RCC 7860 (cell line): ENCODE data around the gene AMMECR1.
"Not testable (repeated sequence)": the region's sequence is repeated elsewhere in the genome, so short reads cannot be mapped to it uniquely, and the experiment has no call there.

Source experiments
- DNase-seq: peaks from one replicate; pipeline ENCODE4 v3.0.0-alpha.2; 2015; ENCODE audit warnings: low spot score
- FAIRE-seq: peaks from 2 replicates; lab custom pipeline; 2012; peaks lifted over from hg19 to GRCh38; lab: Jason Lieb, UNC

AMMECR1 gene

DNA sequence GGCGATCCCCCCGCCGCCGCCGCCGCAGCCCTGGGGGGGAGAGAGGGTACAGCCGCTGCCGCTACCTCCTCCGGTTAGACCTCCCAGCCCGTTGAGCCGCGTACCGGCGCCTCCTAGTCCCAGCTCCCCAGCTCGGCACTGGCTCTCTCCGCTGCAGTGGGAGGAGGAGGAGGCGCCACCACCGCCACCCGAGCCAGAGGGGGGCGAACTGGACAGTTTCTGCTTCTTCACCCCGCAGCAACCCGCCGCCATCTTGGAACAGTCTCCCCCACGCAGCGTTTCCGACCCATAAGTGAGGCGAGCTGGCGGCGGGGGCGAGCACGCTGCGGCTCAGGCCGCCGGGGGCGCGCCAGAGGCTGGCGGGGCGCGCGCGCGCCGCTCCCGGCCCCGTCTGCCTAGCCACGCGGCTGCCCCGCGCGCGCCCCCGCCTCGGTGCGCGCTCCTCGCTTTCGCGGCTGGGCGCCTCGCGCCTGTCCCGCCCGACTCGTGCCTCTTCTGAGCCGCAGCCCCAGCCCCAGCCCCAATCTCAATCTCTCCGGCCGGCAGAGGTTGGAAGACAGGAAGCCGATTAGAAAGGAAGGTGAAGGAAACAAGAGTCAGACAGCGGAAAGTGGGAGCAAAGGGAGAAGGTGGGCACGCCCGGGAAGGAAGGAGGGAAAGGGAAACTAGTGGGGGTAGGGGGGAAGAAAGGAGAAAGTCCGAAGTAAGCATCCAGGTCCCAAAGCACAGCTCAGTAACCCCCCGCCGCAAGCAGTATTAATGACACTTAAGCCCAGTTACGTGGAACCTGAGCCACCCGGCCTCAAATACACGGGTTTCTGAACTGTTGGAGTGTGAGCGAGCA is at the start of gene AMMECR1:
Gene AMMECR1, minus strand, starts transcription at position 266 of the 844 bp plus-strand sequence. Its CDS starts 14 bp downstream, at position 252.
- peak; percentile 53 for DNase-seq
- FAIRE-seq: no peak

DNA sequence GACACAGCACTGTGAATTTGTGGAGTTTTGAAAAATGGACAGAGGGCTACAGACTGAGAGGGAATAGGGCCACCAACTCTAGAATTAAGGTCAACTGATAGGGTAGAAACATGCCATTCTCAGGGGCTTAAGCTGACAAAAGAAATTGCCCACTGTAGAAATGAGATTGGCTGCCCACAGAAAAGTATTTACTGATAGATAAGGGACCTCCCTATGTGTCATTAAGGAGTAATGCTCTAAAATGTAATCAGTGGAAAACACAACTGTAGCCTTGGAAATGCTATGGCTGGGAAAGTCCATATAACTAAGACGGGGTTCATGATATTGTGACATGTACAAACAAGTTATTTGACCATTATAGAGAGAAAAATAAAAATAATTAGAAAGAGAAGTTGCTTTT is 45.4 kb upstream of the AMMECR1 start:
- DNase-seq: no peak
- FAIRE-seq: no peak

DNA sequence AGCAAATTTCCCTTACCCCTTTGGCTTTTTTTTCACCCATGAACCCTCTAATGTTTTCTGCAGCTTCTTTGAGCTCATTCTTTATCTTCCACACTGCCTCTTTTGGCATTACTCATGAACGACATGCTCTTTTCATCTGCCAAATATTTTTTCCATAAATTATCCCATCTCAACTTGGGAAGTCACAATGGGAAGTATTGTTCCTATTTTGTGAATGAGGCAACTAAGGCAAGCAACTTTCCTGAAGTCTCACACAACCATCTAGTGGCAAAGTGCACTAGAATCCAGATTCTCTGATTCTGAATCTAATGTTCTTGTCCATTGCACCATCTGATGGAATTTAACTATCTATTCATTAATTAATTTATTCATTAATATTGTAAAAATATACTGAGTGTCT is 41.4 kb upstream of the AMMECR1 start:
- FAIRE-seq (no peak), DNase-seq (no peak)

DNA sequence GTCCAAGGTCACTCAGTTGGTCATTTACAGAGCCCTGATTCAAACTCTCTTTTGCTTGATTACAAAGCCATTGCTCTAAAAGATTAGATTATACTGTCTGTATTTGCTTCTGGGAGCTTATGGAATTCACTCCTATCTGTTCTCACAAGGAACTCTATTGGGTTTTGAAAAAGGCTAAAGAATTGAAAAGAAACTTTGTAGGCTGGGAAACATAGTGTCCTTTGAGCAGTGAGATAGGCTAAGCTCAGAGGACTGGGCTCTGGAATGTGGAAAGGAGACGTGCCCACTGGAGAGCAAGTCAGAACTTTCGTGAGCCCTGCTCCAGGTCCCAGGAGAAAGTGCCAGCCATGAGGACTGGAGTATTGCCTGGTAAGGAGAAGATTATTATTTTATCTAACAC is 40.7 kb upstream of the AMMECR1 start, which contains the start of gene RTL9:
Gene RTL9, plus strand, starts transcription at position 301 of the 400 bp plus-strand sequence. CDS start 91,770 bp downstream, outside the sequence.
- DNase-seq (no peak), FAIRE-seq (no peak)

DNA sequence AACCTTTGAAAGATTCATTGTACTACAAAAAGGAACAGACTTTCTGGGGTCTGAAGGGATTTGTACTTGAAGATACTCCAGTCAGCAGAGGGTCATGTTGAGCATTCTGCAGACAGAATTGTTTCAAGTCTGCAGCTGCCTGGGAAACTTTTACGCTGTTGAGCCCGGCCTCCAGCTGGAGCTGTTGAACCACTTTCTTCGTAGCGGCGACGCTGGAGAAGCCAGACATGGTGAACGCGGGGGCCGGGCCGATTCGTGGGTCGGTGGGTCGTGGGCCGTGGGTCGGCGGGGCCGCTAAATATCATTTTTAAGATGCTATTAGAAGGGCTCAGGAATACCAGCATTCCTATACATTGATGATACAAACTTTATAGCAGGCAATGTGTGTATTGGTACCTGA is 28.8 kb upstream of the AMMECR1 start:
- FAIRE-seq: no peak

DNA sequence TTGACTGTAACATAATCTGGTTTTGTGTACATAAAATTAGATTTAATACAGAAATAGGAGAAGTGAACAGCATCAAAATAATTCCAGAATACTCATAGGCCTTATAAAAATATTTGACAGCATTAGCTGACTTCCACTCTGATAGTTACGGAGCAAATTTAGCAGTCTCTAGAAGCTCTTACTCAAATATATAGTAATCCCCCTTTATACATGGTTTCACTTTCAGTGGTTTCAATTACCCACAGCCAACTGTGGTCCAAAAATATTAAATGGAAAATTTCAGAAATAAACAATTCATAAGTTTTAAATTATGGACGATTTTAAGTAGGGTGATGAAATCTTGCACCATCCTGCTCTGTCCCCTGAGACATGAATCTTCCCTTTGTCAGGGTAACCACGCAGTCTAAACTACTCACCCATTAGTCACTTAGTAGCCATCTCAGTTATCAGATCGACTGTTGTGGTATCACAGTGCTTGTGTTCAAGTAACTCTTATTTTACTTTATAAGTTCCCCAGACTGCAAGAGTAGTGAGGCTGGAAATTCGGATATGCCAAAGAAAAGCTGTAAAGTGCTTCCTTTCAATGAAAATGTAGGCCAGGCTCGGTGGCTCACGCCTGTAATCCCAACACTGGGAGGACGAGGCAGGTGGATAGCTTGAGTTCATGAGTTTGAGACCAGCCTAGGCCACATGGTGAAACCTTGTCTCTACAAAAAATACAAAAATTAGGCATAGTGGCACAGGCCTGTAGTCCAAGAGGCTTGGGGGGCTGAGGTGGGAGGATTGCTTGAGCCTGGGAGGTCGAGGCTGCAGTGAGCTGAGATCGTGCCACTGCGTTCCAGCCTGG is 23.5 kb upstream of the AMMECR1 start:
- FAIRE-seq (peak; percentile 84), DNase-seq (peak; percentile 66)

More for the DNA sequence above, 28.8 kb upstream of the AMMECR1 start:
- no peak for DNase-seq

DNA sequence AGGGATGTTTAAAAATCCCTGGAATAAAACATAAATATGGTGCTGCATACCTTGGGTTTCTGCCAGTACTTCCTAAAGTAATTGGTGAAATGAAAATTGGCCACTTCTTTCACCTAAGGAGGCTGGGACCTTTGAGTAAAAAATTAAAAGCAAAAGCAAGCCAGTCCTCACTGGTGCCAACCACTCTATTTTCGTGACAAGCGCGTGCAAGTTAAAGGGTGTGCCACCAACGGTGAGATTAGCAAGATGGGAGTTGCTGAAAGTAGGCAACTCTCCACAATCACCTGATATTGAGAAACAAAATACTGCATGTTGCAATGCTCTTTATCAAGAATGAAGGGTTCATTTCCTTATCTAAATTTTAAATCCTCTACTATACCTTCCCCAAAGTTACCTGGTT is 21.1 kb upstream of the AMMECR1 start:
- no peak for FAIRE-seq
- DNase-seq: no peak

DNA sequence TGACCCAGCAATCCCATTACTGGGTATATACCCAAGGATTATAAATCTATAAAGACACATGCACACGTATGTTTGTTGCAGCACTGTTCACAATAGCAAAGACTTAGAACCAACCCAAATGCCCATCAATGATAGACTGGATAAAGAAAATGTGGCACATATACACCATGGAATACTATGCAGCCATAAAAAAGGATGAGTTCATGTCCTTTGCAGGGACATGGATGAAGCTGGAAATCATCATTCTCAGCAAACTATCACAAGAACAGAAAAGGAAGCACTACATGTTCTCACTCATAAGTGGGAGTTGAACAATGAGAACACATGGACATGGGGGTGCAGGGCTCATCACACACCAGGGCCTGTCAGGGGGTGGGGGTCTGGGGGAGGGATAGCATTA is 15.6 kb upstream of the AMMECR1 start:
- not testable (repeated sequence) for FAIRE-seq, DNase-seq

DNA sequence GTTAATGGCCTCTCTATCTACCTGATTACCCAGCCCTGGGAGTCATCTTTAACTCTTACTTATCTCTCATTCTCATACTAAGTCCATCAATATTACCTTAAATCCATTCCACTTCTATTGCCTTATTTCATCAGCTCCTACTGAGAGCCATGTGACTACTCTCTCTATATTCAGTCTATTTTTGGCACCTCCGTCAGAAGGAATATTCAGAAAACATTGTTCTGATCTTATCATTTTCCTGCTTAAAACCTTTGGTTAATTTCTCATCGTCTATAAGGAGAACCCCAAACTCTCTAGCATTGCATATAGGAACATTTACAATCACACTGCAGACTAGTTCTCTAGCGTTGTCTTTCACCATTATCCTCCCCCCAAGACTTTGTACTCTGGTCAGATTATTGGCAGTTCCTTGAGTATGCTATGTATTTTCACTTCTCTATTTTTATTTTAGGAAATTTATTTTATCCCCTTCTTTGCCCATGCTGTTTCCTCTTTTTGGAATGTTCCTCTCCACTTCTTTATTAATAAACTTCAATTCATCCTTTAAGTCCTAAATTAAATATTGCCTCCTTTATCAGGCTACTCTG is 13.7 kb upstream of the AMMECR1 start:
- DNase-seq: no peak

DNA sequence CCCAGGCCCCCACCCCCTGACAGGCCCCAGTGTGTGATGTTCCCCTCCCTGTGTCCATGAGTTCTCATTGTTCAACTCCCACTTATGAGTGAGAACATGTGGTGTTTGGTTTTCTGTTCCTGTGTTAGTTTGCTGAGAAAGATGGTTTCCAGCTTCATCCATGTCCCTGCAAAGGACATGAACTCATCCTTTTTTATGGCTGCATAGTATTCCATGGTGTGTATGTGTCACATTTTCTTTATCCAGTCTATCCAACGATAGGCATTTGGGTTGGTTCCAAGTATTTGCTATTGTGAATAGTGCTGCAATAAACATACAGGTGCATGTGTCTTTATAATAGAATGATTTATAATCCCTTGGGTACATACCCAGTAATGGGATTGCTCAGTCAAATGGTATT is 10.7 kb upstream of the AMMECR1 start:
- FAIRE-seq, DNase-seq: not testable (repeated sequence)

More for the DNA sequence above, 13.7 kb upstream of the AMMECR1 start:
- no peak for FAIRE-seq

DNA sequence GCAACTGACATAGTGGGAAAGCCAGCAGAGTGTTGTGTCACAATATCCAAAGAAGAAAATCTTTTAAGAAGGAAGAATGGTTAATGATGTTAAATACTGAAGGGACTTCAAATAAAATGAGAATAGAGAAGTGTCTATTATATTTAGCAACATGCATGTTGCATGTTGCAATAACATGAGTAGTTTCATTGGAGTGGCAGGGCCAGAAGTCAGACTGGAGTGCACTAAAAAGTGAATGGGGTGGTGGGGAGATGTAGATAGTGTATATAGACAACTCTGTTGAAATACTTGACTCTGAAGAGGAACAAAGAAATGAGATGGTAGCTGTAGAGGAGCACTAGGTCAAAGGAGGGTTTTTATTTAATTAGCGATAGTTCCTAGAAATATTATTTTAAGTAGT is 9.5 kb upstream of the AMMECR1 start:
- FAIRE-seq: no peak
- no peak for DNase-seq

DNA sequence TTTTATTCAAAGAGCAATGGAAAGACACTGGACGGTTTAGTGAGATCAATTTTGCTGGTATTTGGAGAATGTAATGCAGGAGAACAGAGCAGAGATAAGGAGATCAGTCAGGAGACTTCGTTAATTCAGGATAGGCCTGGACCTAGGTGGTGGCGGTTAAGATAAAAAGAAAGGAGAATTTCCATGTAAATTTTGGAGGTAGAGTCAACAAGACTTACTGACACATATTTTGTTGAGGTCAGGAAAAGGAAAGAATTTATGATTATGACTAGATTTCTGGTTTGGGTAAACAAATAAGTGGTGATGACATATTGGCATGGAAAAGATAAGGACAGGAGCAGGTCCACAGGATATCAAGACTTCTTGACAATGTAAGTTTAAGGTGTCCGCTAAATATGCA is 8.8 kb upstream of the AMMECR1 start:
- FAIRE-seq (no peak), DNase-seq (no peak)

DNA sequence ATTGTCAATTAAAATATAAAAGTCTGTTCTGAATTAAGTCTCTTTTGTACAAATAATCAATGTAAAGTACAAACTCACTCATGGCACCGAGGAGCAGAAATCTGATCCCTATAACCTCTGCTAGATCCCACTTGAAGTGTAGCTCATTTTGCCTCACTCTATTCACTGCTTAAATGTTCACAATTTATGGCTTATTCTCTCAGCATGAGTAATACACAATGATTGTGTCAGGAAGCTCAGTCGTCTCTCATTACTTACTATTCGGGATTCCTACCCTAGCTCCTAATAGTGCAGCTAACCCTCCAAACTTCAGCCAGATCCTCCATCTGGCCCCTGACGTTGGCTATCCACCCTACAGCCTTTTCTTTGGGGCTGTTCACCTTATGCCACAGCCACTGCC is 4.7 kb upstream of the AMMECR1 start:
- FAIRE-seq: no peak
- DNase-seq: no peak

DNA sequence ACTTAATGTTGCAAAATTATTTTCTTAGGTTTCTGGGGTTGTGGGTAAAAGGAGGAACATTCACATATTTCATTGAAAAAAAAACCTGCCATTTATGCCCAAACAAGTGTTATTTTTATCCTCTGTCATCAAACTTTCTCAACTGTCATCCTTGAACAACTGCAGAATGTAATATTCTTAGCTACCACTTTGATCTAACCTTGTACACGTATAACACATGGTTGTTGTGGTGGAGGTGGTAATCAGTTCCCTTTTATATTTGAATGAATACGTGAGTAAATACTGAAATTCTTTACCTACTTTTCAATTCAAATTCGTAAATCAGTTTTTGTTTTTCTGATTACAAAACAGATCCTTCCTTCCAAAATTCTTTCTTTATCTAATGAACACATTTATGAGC is 3.8 kb upstream of the AMMECR1 start:
- FAIRE-seq: no peak
- DNase-seq: no peak

DNA sequence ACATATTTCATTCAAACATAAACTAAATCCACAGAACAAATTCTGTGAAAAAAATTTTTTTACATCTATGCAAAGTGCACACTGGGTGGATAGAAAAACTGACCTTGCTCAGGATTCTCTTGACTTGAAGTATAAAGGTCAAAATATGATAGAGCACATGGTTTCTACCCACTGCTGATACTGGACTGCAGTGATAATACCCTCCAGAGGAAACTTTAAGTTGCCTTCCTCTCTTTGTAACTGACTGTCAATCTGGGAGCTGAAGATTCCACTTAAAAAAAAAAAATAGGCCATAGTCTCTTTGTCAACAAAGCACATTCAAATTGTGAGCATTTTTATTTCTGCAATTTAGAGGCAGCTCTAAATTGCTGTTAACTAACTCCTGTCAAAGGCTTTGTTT is 3.2 kb upstream of the AMMECR1 start:
- DNase-seq: no peak
- FAIRE-seq: no peak

DNA sequence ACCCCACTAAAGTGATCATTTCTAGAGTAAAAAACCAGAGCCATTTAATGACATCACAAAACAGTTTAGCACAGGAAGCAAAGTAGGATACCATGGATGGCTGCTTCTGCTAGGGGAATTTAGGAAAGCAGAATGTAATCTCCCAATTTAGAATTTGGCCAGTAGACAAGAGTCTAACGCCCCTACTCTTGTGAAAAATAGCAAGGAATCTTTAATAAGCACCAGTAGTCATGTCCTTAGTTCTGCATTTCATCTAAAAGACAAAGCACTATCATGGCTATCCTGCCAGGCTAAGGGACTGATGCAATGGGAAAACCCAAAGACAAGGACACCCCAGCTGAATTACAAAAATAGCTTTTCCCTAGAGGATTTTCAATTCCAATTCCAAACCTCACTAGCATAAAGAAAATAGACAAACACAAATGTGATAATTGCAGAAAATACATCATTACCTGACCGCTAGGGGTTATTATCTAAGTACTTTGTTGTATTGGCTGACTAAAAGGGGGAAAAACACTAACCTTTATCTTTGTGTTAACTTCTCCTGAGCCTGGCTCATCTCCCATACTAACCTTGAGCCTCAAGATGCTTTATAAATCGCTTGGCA is 2.6 kb upstream of the AMMECR1 start:
- no peak for FAIRE-seq
- no peak for DNase-seq

DNA sequence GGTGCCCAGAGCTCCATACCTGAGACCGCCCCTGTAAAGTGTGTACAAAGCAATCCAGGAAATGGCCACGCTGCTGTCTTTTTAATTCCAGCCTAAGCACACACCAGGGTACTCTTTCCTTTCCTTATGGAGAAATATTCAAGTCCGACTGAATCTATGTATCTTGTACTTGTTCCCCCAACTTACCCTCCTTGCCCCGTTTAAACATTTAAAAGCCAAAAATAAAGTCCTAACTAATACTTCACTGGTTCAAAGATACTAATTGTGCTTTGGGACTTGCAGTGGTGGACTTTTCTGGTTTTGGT is 731 bp upstream of the AMMECR1 start:
- FAIRE-seq (no peak), DNase-seq (no peak)

DNA sequence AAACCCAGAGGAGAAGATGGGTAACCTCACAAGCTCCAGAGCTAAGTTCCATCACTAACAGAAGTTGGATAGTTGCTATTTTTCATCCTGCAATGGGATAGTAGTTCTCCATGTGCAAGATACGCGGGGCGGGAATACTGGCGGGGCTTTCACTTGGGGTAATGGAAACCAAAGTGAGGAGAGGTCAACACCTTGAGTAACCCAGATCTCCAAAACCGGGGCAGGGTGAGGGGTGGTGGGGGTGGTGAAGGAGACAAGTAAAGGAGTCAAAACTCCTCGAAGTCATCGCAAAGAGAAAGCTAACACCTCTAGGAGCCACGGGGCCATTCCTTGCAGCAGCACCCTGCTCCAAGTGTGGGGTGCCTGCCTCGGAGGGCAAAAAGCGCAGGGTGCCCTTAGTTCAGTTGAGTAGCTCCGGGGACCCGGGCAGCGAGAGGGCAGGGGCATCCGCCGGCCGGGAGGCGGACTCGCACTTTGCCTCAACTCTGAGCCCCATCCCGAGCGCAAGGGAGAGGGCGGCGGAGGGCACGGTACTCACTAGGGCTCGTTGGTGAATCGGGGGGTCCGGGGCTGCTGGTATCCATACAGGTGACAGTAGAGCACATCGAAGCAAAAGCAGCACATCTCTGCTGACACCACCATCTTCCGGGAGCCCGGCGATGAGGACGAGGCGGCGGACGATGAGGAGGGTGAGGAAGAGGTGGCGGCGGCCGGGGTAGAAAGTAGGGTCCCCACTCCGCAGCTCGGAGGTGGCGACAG is 645 bp downstream of the AMMECR1 start:
- DNase-seq (no peak), FAIRE-seq (no peak)

DNA sequence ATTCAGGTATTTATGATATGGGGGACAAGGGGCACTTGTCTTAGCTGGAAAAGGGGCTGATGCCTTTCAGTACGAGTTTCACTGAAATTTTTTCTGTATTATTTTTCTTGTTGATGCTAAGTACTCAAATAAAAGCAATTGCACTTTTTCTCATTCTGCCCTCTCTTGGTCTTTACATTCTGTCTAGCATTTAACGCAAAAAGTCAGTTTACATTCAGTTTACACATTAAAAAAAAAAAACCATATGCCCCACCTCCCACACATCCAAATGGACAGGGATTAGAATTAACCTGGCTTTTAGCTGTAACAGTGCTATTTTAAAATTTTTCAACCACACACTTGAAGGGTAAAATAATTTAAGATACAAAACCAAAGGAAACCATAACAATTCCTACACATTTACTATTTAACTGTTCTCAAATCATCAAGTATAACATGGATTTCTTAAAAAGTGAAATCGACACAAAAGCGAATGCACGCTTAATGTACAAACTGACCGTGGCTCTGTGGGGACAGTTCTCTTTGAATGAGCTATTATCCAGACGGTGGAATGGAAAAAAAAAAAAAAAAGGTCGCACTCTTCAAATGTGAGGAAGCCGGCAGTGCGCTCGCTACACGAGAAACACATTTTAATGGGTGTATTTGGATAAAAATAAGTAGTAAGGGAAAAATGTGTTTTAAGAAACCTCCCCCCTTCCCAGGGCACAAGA is 1.4 kb downstream of the AMMECR1 start:
- no peak for DNase-seq

DNA sequence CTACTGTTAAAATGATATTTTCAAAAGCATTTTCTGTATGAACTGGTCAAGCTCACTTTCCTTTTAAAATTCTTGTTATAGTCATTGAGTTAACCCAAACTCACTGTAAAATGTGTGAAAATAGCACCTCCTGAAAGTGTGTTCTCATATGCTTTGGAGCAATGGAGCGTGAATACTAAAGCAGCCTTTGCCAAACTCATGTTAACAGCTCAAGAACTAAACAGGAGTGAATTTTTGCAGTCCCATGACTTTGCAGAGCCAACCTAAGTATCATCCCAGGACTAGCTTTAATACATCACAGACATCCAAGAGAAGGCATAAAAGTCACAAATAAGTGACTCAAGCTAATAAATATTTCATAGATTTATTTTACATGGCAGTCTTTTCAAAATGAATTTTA is 2.3 kb downstream of the AMMECR1 start:
- DNase-seq (no peak), FAIRE-seq (peak; percentile 74)

More for the DNA sequence above, 1.4 kb downstream of the AMMECR1 start:
- FAIRE-seq: peak; percentile 39
